Measurements from ENCODE around the gene TMEM108.

Gene TMEM108

GRCh38 chr3:133282236-133282635 lies 244.0 kb downstream of the TMEM108 start:
- no peaks in the 10 kb centered on the region for H3K4me1 ChIP-seq
- H3K9me3 ChIP-seq, result no peaks in the 10 kb centered on the region
- no peak for DNase-seq
- no peak overlapping the region for H3K4me3 ChIP-seq
- intact Hi-C loops (cut with DNase I; ENCODE audit: low total_unique reads), result no loop called here
- no peaks in the 10 kb centered on the region for H3K27me3 ChIP-seq
- H3K36me3 ChIP-seq, result no peaks in the 10 kb centered on the region
- no peak overlapping the region for H3K27ac ChIP-seq
- TF ChIP-seq CTCF (IDR thresholded peaks at IDR 0.05), result no peak

GRCh38 chr3:133283958-133284807 lies 246.0 kb downstream of the TMEM108 start:
- intact Hi-C loops (cut with DNase I; ENCODE audit: low total_unique reads), result no loop called here
- H3K4me3 ChIP-seq, result no peak overlapping the region
- H3K4me1 ChIP-seq, result no peaks in the 10 kb centered on the region
- H3K27me3 ChIP-seq, result no peaks in the 10 kb centered on the region
- no peak for DNase-seq
- no peak overlapping the region for H3K27ac ChIP-seq
- TF ChIP-seq CTCF (IDR thresholded peaks at IDR 0.05), result no peak
- H3K36me3 ChIP-seq, result no peaks in the 10 kb centered on the region
- H3K9me3 ChIP-seq, result no peaks in the 10 kb centered on the region

- Histone ChIP-seq H3K27me3 (no peaks in the 10 kb centered on the region), H3K9me3 (no peaks in the 10 kb centered on the region), H3K36me3 (no peaks in the 10 kb centered on the region), H3K4me3 (no peak overlapping the region), H3K4me1 (peaks cover 0 to 6% (median 0%) of the 10 kb centered on the region in 4 donors), H3K27ac (no peak overlapping the region)
- no peak for DNase-seq
- TF ChIP-seq CTCF (IDR thresholded peaks at IDR 0.05), result no peak
- intact Hi-C loops (cut with DNase I; ENCODE audit: low total_unique reads), result no loop called here
Observed at GRCh38 chr3:133289322-133289721, 251.1 kb downstream of the TMEM108 start.

GRCh38 chr3:133292296-133292695 lies 254.1 kb downstream of the TMEM108 start:
- intact Hi-C loops (cut with DNase I; ENCODE audit: low total_unique reads), result no loop called here
- Histone ChIP-seq H3K27ac (no peak overlapping the region), H3K27me3 (no peaks in the 10 kb centered on the region), H3K4me3 (no peak overlapping the region), H3K9me3 (no peaks in the 10 kb centered on the region), H3K36me3 (no peaks in the 10 kb centered on the region), H3K4me1 (peaks cover 0 to 6% (median 0%) of the 10 kb centered on the region in 4 donors)
- no peak for TF ChIP-seq CTCF (IDR thresholded peaks at IDR 0.05)
- DNase-seq, result no peak

- Histone ChIP-seq H3K27me3 (no peaks in the 10 kb centered on the region), H3K9me3 (no peaks in the 10 kb centered on the region), H3K4me1 (peaks cover 0 to 6% (median 0%) of the 10 kb centered on the region in 4 donors), H3K36me3 (no peaks in the 10 kb centered on the region), H3K4me3 (no peak overlapping the region), H3K27ac (no peak overlapping the region)
- intact Hi-C loops (cut with DNase I; ENCODE audit: low total_unique reads), result no loop called here
- TF ChIP-seq CTCF (IDR thresholded peaks at IDR 0.05), result no peak
- DNase-seq, result no peak
Observed at GRCh38 chr3:133293397-133294110, 255.4 kb downstream of the TMEM108 start.

Data from tibial artery (tissue), 4 donors.